ENCODE results near the gene DGKG.

The DGKG gene

DNA sequence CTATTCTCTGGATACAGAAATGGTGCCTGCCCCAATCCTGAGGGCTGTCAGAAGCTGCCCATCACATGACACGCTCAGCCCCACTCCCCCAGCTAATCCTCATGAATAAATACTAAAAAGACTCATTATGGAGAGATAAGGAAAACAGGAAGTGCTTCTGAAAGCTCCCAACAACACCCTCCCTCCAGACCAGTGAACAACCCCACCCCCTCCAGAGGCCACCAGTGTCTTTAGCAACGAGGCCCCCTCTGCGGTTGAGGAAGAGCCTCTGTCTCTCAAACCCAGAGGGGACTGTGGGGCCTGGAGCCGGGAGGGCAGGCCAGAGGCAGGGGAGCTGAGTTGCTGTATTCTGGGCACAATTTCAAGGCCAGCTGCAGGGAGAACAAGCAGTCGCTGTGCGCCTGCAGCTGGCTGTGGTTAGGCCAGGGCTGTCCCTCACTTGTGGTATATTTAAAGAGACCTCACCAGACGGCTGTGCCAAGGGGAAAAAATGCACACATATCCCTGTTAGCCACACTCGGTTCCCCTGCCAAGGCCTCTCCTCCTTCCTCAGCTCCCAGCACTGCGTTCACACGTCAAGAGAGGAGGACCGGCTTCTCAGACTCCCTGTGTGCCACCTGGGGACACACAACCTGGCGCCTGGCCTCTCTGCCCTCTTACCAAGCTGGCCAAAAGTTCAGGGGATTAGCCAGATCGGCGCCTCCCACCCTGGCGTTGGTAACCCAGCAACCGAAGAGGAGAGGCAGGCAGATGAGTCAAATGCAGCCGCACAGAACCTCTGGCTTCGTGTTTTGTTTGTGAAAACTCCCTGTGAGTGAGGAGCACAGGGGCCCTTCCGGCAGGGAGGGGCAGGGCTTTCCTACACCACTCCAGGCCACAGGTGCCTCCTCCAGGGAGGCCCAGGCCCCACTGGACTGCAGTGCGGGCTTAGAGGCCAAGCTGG, 152.0 kb downstream of the DGKG start:
- DNase-seq (ENCODE audit: low spot score): no peak

DNA sequence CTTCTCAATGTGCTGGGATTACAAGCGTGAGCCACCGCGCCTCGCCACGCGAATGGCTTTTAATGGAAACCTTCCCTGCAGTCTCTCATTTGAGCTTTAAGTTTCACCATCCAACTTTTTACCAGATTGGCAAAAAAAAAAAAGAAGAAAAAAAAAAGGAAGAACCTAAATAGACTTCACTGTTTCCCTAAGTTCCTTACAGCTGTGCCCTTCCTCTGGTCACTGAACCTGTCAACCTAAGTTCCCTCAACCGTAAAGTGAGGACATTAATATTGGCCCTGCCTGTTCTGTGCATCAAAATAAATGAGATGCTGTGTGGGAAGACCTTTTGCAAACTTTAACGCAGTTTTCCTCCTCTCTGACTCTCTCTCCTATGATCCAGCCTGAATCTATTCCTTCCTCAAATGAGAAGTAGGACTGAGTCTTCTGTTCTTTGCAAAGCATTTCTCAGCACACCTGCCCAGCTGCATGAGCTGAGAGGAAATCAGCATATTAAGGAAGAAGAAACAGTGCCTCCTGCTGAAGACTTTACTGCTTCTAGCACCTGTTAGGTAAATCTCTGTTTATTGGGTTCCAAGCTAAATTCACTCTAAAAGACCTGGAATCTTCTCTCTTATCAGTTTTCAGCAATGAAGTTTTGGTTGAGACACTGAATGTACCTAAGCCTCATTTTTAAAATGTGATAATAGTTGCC, 153.6 kb downstream of the DGKG start:
- no peak for DNase-seq (ENCODE audit: low spot score)

DNA sequence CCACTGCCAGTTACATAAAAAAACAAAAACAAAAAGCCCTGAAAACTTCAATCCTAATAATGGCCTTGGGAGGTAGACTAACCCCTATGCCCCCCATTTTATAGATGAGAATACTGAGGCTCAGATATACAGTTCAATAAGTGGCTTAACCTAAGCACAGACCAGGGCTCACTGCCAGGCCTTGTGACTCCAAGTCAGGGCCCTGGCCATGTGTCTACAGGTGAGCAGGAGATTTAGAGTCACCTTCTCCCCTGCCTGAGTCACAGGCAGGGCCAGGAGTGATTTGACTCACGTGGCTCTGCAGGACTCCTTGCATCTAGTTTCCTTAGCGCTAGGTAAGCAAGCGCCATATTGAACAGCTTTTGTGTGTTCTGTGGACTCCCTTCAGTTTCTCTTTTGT, 154.5 kb downstream of the DGKG start:
- no peak for DNase-seq (ENCODE audit: low spot score)

DNA sequence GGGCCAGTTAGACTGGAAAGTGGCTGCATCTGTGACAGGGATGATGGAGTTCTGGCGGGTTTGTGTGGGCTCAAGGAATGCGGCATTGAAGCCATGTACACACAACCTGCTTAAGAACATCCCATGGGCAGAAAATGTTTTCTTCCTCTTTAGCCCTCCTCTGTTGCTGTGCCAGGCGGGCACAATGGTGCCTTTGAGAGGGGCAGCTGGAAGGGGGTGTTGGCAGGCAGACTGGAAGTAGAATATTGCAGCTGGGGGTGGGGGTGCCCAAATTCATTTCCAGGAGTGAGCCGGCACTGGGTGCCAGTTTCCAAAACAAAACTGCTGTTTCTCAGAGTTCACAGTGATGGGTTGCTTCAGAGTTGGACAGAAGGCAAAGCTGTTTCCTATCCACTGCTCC, 161.3 kb downstream of the DGKG start:
- no peak for DNase-seq (ENCODE audit: low spot score)

DNA sequence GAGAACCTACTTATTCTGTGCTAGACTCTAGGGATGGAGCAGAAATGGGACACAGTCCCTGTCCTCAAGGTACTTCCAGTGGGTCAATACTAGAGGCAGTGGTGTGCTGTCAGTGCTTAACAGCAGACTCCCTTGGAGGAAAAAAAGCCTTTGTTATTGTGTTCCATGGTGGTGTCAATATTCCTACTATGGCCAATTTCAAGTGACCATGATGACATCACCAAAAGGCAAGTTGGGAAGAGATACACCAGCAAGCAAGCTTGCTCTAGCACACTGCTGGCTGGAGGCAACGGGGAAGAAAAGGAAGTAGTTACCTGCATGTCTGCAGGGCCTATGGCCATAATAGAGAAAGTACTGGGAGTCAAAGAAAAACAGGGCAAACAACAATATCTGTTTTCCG, 163.6 kb downstream of the DGKG start:
- DNase-seq (ENCODE audit: low spot score): no peak

DNA sequence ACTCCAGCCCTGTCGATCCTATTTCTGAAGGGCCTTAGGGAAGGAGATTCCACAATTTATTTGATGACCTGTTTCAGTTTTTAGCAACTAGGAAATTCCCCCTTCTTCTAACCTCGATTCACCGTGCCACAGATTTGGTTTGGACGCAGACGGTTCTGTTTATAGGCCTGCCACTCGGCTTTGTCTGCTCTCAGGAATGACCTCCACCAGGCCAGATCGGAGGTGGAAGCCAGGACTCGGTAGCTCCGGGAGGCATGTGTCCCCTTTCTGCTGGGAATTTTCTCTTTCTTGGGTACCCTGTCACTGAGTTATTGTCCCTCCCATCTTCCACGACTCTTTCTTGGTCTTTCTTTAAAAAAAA, 167.6 kb downstream of the DGKG start:
- no peak for DNase-seq (ENCODE audit: low spot score)

DNA sequence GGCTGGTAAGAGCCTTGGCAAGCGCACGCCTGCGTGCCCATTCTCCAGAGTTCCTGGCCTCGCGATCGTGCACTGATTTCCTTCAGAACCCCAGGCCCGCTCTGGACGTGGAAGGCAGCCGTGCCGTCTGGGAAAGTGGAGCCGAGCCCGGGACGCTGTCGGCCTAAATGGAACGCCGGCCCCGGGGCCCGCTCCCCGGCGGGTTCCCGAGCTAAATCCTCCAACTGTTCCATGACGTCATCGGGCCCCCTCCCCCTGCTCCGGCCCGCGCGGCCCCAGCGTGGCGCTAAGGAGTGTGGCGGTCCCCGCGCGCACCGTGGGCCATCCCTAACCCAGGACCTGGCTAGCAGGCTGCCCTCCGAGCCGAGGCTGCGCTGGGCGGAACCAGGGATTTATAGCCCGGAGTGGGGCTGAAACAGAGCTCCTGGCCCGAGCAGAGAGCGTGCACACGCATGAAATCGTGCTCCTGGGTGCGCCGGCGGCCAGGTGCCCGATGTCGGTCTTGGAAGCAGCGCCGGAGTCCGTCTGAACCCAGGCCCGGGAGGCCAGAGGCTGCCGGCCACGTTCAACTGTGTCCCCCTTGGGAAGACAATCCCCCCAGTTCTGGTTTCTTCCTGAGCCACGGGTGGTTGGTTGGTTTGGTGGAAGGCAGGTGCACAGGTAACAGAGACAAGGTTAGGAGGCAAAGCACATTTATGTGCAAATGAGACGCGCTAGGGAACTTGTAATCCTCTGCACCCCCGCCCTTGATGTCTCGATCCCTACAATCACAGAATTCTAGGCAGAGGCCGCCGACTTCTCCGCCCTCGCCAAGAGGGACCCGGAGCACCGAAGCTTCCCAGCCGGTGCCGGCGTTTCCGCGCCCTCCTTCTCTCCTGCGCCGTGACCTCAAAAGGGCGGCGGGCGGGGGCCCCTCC, 168.2 kb downstream of the DGKG start:
- DNase-seq (ENCODE audit: low spot score): no peak

DNA sequence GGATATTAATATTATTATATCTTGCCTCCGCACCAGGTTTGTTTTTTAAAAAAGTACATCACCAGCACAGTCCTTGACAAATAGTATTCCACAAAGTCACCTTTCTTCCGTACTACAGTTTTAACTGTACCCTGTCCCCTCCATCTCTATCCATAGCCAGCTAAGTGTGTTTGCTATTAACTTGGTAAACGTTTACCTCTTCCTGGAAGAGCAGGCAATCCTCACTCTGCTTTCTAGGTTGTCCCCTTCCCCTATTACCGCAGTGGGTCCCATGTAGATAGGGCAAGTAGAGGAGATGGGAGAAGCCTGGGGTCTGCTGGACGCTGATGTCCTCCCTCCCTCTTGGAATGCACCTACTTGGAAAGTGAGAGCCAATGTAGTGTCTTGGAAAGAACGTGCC, 169.2 kb downstream of the DGKG start:
- no peak for DNase-seq (ENCODE audit: low spot score)

DNA sequence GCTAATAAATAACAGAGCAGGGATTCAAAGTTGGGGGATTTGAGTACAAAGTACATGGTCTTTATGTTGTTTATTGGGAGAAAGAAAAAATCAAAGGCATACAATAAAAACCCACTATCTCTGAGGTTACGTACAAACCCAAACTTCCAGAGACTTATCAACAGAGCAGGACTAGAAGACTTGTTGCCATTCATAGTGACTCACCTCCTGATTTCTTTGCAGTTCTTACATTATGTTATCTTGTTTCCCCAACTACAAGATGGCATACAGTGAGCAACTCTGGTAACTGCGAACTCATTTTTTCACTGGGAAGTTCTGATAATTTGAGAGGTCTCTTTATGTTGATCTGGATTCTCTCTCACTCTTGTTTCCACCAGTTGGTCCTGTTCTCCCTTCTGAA, 172.5 kb downstream of the DGKG start:
- no peak for DNase-seq (ENCODE audit: low spot score)

DNA sequence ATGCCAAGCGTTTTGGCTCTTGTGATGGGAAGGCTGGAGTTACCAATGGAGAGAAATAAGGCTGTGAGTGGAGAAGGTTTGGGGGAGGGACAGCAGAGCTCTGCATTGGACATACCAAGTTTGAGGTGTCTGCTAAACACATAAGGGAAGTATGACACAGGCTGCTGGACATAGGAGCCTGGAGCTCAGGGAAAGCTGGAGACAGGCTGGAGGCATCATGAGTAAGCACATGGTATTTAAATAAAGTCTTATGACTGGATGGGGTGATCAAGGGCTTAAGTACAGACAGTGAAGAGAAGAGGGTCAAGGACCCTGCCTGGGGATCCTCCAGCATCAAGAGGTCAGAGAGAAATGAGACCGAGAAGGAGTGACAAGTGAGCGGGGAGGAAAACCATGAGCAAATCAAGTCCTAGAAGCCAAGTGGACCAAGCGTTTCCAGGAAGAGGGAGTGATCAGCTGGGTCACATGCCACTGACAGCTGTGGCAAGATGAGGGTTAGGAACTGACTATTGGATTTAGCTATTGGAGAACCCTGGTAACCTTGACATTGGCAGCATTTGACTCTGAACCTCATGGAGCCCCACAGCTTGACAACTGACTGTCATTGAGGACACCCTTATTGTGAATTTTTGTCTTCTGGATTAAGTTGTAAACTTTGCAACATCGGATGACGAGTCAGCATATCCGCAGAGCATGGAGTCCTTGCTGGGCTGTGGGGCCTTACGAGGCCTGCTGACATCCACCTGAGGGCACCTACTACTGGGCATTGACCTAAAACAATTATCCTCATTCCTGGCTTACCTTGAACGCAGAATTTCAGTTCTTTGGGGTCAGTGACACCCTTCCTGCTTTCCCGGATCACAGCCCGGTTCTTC, 174.4 kb downstream of the DGKG start:
- DNase-seq (ENCODE audit: low spot score): no peak

DNA sequence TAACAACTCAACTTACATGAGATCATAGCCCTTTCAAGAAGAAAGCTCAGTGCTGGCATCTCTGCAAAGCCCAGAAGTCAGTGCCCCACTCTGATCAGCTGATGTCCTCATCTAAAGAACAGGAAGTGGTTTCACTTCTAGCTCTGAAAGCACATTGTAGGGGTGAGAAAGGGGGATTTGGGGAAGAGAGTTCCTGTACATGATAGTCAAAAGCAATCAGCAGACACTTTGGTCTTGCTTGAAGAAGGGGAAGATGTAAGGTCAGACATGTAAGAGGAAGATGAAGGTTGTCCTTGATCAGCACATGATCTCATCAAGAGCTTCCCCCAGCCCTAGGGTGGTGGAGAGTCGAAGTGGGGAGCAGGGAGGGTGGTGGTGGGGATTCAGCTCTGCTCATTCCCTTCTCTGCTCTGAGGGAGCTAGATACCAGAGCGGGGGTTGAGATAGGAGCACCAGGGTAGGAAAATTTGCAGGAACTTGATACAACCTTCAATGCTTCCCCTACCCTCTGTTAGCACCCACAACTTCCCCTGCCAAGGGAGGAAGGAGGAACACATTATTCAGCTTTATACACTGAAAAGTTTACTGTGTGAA, 176.7 kb downstream of the DGKG start:
- DNase-seq (ENCODE audit: low spot score): peak; percentile 26

DNA sequence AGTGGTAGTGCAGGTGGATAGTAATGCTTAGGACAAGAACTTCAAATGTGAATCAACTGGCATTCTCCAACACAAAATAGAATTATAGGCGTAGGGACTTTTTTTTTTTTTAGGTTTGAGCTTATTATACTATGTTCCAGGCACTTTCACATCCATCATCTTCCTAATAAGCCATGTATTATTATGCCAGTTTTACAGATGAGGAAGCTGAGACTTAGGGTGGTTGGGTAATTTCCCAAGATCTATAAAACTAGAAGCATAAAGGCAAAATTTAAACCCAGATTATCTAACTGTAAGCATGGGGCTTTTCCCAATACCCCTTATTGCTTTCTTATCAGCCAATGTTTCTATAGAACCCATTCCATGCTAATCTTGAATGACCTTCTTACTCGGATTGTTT, 178.0 kb downstream of the DGKG start:
- no peak for DNase-seq (ENCODE audit: low spot score)

DNA sequence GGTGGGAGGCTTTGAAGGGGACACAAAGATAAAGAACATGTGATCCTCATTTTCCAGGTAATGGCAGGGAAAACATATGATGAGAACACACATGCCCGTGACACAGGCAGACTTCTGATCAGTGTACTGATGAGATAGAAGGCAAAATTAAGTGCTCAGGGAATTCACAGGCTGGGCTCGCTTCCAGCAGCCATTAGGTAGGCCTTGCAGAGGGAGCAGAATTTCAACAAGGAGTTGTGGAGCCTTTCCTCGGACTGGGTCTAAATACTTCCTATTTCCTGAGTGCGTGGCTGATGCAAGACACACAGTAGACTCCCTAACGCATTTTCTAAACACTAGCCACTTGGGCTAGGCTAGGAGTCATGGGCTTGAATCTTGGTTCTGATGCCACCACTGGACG, 179.2 kb downstream of the DGKG start:
- DNase-seq (ENCODE audit: low spot score): no peak

DNA sequence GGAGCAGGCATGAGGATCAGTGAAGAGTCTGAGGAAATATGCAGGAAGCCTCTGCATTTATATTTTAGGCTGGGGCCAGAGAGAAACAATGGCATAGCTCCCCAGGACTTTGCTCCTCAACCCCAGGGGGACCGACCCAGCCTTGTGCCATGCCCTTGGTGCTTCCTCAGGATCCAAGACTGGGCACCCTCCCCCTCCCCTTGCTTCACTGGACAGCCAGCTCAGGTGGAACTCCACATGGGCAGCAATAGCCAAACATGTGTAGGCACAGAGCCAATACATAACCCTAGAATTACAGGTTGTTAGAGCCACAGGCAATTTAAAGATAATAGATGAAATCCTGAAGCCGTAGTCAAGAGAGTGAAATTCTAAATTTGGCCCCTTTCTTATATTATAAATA, 180.1 kb downstream of the DGKG start:
- DNase-seq (ENCODE audit: low spot score): no peak

DNA sequence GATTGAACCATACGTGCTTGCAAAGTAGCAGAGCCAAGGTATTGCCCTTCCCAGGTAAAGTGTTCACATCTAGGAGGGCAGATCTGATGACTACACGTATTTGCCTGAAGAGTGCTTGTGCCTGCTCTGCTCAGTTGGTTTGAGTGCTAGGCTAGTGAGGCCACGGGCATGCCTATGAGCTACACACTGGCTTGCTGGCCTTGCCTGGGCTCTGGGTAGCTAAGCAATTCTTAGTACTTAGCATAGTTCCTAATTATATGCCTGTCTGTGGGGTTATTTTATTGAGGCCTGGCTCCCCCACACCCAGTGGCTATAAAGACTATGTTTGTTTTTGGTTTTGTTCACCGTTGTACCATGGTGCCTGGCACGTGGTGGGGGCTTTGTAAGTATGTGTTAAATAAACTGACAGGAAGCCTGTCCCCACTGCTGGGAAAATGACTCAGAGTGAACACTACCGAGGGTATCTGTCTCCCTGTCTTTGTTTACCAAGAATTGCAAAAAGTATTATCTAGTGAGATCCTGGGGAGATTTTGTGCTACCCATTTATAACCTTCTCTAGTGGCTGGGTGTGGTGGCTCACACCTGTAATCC, 181.0 kb downstream of the DGKG start:
- DNase-seq (ENCODE audit: low spot score): no peak

DNA sequence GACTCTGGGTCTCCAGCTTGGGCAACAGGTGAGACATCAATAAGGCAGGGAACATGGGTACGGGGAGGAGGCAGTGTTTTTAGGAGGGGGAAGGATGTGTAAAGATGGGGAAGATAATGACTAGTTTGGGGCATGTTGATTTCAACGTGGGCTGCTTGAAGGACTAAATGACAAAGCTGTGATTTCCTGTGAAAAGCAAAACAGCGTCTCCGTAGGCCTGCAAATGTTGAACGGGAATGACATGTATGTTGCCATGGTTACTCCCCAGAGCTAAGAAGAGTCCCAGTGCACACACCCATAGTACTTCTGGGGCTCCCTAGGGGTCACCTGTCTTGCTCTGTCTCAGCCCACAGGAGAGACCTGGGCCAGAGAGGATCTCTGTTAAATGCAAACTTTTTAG, 181.9 kb downstream of the DGKG start:
- DNase-seq (ENCODE audit: low spot score): no peak

DNA sequence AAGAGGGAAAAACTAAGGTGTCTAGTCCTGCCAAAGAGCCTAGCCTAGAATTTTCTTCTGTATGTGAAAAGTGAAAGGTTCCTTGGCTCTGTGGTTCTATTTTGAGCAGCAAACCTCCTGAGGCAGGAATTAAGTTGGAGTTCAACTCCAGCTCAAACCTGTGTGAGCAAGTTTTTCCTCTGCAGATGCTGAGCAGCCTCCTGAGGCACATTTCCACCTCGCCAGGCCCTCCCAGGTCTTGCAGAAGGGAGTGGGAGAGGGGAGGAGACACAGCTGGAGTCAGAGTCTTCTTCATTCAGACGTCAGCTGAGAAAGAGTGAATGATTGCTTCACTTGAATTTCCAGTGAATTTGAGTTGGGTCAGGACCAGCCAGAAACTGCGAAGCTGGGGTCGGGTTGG, 183.6 kb downstream of the DGKG start:
- no peak for DNase-seq (ENCODE audit: low spot score)

DNA sequence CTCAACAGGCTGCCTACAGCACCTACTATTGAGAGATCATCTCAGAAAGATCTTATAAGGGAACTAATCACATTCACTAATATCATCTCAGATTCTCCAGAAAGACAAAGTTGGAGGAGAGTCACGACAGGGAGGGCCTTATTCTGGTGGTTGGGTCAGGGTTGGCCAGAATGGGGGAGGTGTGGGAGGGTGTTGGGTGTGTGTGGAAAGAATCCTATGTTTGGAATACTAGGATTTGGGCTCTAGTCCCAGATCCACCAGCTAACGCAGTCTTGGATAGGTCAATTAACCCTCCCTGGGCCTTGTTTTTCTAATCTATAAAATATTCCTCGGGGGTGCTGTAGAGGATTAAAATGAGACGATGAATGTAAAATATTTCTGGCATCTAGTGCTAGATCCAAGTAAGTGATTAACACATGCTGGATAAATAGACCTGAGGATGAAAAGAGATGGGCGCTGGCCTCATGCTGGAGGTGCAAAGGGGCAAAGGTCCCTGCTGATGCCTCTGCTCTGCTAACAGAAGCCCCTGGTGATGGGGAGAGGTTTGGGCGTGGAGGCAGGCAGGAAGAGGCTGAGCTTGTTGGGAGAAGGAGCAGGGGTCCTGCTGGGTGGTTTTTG, 185.6 kb downstream of the DGKG start:
- no peak for DNase-seq (ENCODE audit: low spot score)

DNA sequence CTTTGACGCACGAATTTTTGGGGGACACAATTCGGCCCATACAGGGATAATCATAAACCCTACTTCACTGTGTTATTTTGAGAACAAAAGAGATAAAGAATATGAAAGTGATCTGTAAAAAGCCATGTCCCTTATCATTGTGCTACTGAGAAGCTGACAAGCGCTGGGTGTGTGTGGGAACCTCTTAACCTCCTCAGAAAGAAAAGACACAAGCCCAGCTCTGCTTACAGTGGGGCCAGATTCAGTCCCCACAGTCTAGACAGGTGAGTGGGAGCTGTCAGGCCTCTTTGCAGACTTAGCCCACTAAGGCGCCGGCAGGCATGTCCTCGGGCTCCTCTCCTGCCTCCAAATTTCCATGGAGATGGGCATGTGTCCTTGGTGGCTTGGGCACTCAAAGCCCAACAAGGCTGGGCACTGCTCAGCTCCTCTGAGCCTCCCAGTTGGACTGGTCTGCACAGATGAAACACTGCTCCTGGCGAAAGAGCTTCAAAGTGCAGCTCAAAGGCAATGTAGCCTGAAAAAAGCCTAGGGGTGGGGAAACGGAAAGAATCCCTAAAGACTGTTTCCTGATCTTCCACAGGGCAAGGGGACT, 188.7 kb downstream of the DGKG start:
- no peak for DNase-seq (ENCODE audit: low spot score)

DNA sequence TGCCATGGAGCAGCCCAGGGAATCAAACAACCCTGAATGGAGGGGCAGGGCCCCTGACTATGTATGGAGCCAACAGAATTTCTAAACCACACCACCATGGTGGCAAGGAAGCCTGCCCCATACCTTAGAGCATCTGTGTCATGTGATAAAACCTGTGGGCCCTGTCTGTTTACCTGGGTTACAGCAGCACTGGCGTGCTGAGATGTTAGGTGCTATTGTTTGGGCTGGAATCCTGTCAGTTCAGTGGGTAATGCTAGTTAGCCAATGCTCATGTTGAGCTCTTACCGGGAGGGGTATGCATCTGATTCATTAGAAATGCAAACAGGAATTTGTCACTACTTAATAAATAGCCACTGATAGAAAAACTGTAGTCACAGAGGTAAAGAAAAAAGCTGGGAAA, 189.7 kb downstream of the DGKG start:
- no peak for DNase-seq (ENCODE audit: low spot score)
